ENCODE results near the gene C2orf72.

Gene C2orf72

GRCh38 chr2:231008131-231008530, 29.2 kb upstream of the C2orf72 start:
- H3K27me3 ChIP-seq, result peaks cover 19% of the 10 kb centered on the region
- no peak for TF ChIP-seq CTCF (IDR thresholded peaks at IDR 0.05)
- no peak overlapping the region for H3K27ac ChIP-seq
- no peaks in the 10 kb centered on the region for H3K36me3 ChIP-seq
- H3K9me3 ChIP-seq, result no peaks in the 10 kb centered on the region
- H3K4me1 ChIP-seq (ENCODE audit: control insufficient read depth in 1 of 2, insufficient read depth in 1 of 2, low read depth in 1 of 2, low read length in 1 of 2), result no peaks in the 10 kb centered on the region
- no peak overlapping the region for H3K4me3 ChIP-seq (ENCODE audit: low read depth in 1 of 2, low read length in 1 of 2)

GRCh38 chr2:231009236-231009919, 27.9 kb upstream of the C2orf72 start:
- Histone ChIP-seq H3K9me3 (no peaks in the 10 kb centered on the region), H3K27ac (no peak overlapping the region), H3K36me3 (no peaks in the 10 kb centered on the region), H3K4me3 (ENCODE audit: low read depth in 1 of 2, low read length in 1 of 2) (no peak overlapping the region), H3K4me1 (ENCODE audit: control insufficient read depth in 1 of 2, insufficient read depth in 1 of 2, low read depth in 1 of 2, low read length in 1 of 2) (no peaks in the 10 kb centered on the region), H3K27me3 (peaks cover 12% of the 10 kb centered on the region)
- no peak for TF ChIP-seq CTCF (IDR thresholded peaks at IDR 0.05)

GRCh38 chr2:231010201-231010730, 27.1 kb upstream of the C2orf72 start:
- no peak overlapping the region for H3K4me3 ChIP-seq (ENCODE audit: low read depth in 1 of 2, low read length in 1 of 2)
- peaks cover 15% of the 10 kb centered on the region for H3K27me3 ChIP-seq
- no peaks in the 10 kb centered on the region for H3K9me3 ChIP-seq
- no peak for TF ChIP-seq CTCF (IDR thresholded peaks at IDR 0.05)
- no peaks in the 10 kb centered on the region for H3K36me3 ChIP-seq
- H3K4me1 ChIP-seq (ENCODE audit: control insufficient read depth in 1 of 2, insufficient read depth in 1 of 2, low read depth in 1 of 2, low read length in 1 of 2), result no peaks in the 10 kb centered on the region
- H3K27ac ChIP-seq, result no peak overlapping the region

DNA sequence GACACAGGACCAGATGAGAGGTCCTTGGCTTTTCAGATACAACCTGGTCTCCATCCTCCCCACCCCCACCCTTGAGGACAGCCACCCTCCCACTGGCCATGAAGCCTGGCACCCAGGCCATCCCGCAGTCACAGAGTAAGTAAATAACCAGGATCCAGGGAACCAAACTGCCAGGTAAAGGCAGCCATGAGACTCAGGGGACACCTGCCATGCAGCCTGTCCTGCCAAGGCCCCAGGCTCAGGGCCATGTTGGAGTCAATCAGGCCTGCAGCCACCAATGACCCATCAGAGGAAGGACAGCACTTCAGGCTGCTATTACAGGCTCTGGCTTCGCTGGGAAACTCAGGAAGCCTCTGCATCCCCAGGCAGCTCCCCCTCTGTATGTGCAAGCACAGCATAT, 25.8 kb upstream of the C2orf72 start:
- no peaks in the 10 kb centered on the region for H3K36me3 ChIP-seq
- H3K27me3 ChIP-seq, result peaks cover 19% of the 10 kb centered on the region
- H3K4me1 ChIP-seq (ENCODE audit: control insufficient read depth in 1 of 2, insufficient read depth in 1 of 2, low read depth in 1 of 2, low read length in 1 of 2), result no peaks in the 10 kb centered on the region
- H3K4me3 ChIP-seq (ENCODE audit: low read depth in 1 of 2, low read length in 1 of 2), result no peak overlapping the region
- no peaks in the 10 kb centered on the region for H3K9me3 ChIP-seq
- H3K27ac ChIP-seq, result no peak overlapping the region
- no peak for TF ChIP-seq CTCF (IDR thresholded peaks at IDR 0.05)

DNA sequence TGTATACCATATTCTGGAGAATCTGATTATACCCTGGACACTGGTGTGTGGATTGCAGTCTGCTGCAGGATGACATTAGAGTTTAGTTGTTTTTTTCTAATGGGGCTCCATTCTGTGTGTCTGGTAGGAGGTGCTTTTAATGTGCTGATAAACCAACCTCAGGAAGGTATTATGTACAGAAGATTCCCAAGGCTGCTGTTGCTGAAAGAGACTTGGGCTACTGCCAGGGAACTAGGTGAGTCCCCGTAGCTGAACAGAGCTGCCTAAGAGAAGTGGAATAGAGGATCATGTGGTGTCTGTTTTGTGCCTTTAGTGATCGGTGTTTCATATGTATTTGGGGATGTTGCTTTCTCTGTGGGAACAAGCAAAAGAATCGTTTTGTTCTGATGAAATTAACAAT, 24.9 kb upstream of the C2orf72 start:
- Histone ChIP-seq H3K9me3 (no peaks in the 10 kb centered on the region), H3K27me3 (peaks cover 19% of the 10 kb centered on the region), H3K4me1 (ENCODE audit: control insufficient read depth in 1 of 2, insufficient read depth in 1 of 2, low read depth in 1 of 2, low read length in 1 of 2) (no peaks in the 10 kb centered on the region), H3K36me3 (no peaks in the 10 kb centered on the region), H3K4me3 (ENCODE audit: low read depth in 1 of 2, low read length in 1 of 2) (no peak overlapping the region), H3K27ac (no peak overlapping the region)
- TF ChIP-seq CTCF (IDR thresholded peaks at IDR 0.05), result no peak
